PC-9 (cell line): ENCODE data around the gene NUMB.

ENCODE experiments used
- CTCF ChIP-seq: fragments of 200-600 bp; sonication (generic); conservative IDR thresholded peaks from 2 replicates; pipeline ENCODE4 v1.6.1; 2017; ENCODE audit warnings: mixed run types, antibody characterized with exemption, mild to moderate bottlenecking, moderate library complexity
- EZH2 ChIP-seq: fragments of 200-600 bp; sonication (generic); IDR thresholded peaks from 2 replicates; pipeline ENCODE4 v1.8.0; 2017; ENCODE audit warnings: antibody characterized with exemption, low read depth

GRCh38 chr14:73261520-73262426 is 196.6 kb downstream of the NUMB start:
- no peak for TF ChIP-seq CTCF
- TF ChIP-seq EZH2, result no peak
